ENCODE measurements around the gene SKIDA1. TPM values are rescaled to one million over a fixed set of nuclear protein-coding genes. Genes with fewer than 3 reads are reported as not detected.

Gene SKIDA1
- total RNA-seq, 1 experiment from 2014 or later: 6.3 TPM

DNA sequence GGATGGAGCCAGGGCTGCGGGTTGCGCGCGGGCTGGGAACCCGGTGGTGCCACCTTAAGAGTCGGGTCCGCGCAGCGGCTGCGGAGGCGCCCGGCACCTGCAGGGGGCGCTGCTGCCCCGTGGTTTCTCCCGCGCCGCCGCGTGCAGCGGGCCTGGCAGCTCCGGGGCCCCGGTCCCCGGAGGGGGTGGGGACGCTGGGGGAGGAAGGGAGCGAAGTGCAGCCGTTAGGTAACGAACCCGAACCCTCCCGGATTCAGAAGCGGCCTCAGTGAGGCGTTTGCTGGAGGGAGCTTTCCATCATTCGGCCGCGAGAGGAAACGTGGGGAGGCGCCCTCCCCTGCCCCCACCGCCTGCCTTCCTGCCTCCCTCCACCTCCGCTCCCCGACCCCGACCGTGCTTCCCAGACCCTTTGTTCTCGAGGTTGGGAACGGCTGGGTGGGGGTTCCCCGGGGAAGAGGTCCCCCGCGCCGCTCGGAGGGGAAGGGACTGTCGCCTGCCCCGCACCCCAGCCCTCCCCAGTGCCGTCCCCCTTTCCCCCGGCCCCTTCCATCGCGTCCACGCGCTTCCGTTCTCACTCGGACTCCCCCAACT, 29.6 kb downstream of the SKIDA1 start:
- no TSS peak for BruUV-seq (replicated peaks)
- H3K4me1 ChIP-seq: no peaks in the 10 kb centered on the region
- peak overlapping the region; percentile 85 for H3K4me3 Mint-ChIP-seq (ENCODE audit: unreplicated experiment)
- intact Hi-C loops (cut with micrococcal nuclease; ENCODE audit: unreplicated experiment): loop anchor here (1.0 to 10.0 kb wide), 10 partner anchors 21 to 637 kb away; partner anchors contain the start of genes MLLT10 and SKIDA1
- no peaks in the 10 kb centered on the region for H3K27me3 Mint-ChIP-seq (ENCODE audit: insufficient read depth, unreplicated experiment)
- DNase-seq: peak; percentile 95 to 99
- H3K27me3 ChIP-seq (replicated peaks; ENCODE audit: control insufficient read depth, insufficient read depth, low read length): no peaks in the 10 kb centered on the region
- ChIA-PET CTCF (interaction anchor here (0.6 to 2.5 kb wide), 25 partner anchors 10 to 1402 kb away, joined by 3 to 25 read pairs (median 4); partner anchors contain the start of genes DNAJC1, MLLT10 and SKIDA1), POLR2A (interaction anchor here (0.5 to 2.7 kb wide), 11 partner anchors 10 to 769 kb away, joined by 3 to 47 read pairs (median 4); partner anchors contain the start of gene SKIDA1)
- no peaks in the 10 kb centered on the region for H3K36me3 Mint-ChIP-seq (ENCODE audit: insufficient read depth, unreplicated experiment)
- H3K36me3 ChIP-seq (ENCODE audit: control insufficient read depth, insufficient read depth, low read length): no peaks in the 10 kb centered on the region
- peak overlapping the region; percentile 69 for H3K27ac Mint-ChIP-seq (ENCODE audit: unreplicated experiment)
- peak overlapping the region; percentile 92 for H3K4me3 ChIP-seq (ENCODE audit: low read depth, low read length)
- H3K9me3 ChIP-seq: no peaks in the 10 kb centered on the region
- H3K4me1 Mint-ChIP-seq (ENCODE audit: low read depth, unreplicated experiment): no peaks in the 10 kb centered on the region
- no peaks in the 10 kb centered on the region for H3K9me3 Mint-ChIP-seq (ENCODE audit: unreplicated experiment)
- TF ChIP-seq, protein P1, sequence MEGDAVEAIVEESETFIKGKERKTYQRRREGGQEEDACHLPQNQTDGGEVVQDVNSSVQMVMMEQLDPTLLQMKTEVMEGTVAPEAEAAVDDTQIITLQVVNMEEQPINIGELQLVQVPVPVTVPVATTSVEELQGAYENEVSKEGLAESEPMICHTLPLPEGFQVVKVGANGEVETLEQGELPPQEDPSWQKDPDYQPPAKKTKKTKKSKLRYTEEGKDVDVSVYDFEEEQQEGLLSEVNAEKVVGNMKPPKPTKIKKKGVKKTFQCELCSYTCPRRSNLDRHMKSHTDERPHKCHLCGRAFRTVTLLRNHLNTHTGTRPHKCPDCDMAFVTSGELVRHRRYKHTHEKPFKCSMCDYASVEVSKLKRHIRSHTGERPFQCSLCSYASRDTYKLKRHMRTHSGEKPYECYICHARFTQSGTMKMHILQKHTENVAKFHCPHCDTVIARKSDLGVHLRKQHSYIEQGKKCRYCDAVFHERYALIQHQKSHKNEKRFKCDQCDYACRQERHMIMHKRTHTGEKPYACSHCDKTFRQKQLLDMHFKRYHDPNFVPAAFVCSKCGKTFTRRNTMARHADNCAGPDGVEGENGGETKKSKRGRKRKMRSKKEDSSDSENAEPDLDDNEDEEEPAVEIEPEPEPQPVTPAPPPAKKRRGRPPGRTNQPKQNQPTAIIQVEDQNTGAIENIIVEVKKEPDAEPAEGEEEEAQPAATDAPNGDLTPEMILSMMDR (IDR thresholded peaks at IDR 0.05; ENCODE audit: insufficient read depth in 1 of 2, low read depth in 1 of 2, low read length in 1 of 2, severe bottlenecking in 1 of 2, unreplicated experiment in 1 of 2): peak; percentile 88 to 99

DNA sequence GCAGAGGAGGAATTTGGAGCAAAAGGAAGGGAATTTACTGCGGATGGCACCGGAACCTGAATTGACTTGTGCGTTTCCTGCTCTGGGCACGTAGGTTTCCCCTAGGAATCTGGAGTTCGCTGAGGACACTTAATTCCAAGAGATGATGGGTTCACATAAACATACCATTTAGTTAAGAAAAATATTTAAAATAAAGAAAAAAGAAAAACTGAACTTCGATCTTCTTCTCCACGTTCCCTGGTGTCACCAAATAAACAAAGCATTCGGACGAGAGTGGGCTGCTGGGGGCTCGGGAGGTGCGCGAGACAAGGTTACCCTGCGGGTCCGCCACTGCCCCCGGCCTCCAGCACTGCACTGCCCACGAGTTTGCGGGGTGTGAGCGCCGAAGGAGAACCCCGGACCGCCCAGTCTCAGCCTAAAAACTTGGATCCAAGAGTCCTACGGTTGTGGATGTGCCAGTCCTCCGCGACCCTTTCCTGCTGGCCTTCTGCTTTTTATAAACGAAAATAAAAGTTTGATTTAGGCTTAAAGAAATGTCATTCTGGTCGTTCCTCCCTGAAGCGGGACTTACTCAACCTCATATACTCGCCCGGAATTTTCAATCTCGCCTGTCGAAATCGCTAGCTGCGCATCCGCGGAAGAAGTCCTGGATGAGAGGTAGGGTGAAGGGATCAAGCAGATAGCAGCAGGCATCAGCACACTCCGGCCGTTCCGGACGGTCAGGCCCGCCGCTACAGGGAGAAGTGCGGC, 30.3 kb downstream of the SKIDA1 start:
- Histone ChIP-seq H3K9me3 (no peaks in the 10 kb centered on the region), H3K36me3 (ENCODE audit: control insufficient read depth, insufficient read depth, low read length) (no peaks in the 10 kb centered on the region), H3K4me1 (no peaks in the 10 kb centered on the region), H3K4me3 (ENCODE audit: low read depth, low read length) (peak overlapping the region; percentile 92), H3K27me3 (replicated peaks; ENCODE audit: control insufficient read depth, insufficient read depth, low read length) (no peaks in the 10 kb centered on the region)
- TF ChIP-seq, protein P1 (IDR thresholded peaks at IDR 0.05; ENCODE audit: insufficient read depth in 1 of 2, low read depth in 1 of 2, low read length in 1 of 2, severe bottlenecking in 1 of 2, unreplicated experiment in 1 of 2): no peak
- H3K27ac Mint-ChIP-seq (ENCODE audit: unreplicated experiment): peak overlapping the region; percentile 69
- H3K27me3 Mint-ChIP-seq (ENCODE audit: insufficient read depth, unreplicated experiment): no peaks in the 10 kb centered on the region
- H3K4me3 Mint-ChIP-seq (ENCODE audit: unreplicated experiment): peak overlapping the region; percentile 85
- no peaks in the 10 kb centered on the region for H3K4me1 Mint-ChIP-seq (ENCODE audit: low read depth, unreplicated experiment)
- no peaks in the 10 kb centered on the region for H3K36me3 Mint-ChIP-seq (ENCODE audit: insufficient read depth, unreplicated experiment)
- CTCF ChIA-PET: interaction anchor here (0.6 to 2.5 kb wide), 20 partner anchors 11 to 508 kb away, joined by 3 to 25 read pairs (median 4); partner anchors contain the start of genes DNAJC1 and SKIDA1
- peak in 1 of 2 experiments; percentile 42 for DNase-seq
- no peaks in the 10 kb centered on the region for H3K9me3 Mint-ChIP-seq (ENCODE audit: unreplicated experiment)
- intact Hi-C loops (cut with micrococcal nuclease; ENCODE audit: unreplicated experiment): loop anchor here (1.0 to 10.0 kb wide), 8 partner anchors 39 to 636 kb away; partner anchors contain the start of gene MLLT10
- POLR2A ChIA-PET: interaction anchor here (0.6 to 2.7 kb wide), 7 partner anchors 11 to 470 kb away, joined by 3 to 47 read pairs (median 8); partner anchors contain the start of gene SKIDA1
- TSS peak; percentile 48 for BruUV-seq (replicated peaks)

Measured in Caco-2 (cell line).